ENCODE results near the gene NFU1. TPM values are rescaled to one million over a fixed set of nuclear protein-coding genes. Genes with fewer than 3 reads are reported as not detected.

NFU1 gene
- total RNA-seq, 4 donors from 2014 or later = 36.5 to 84.8 (median 47.3) TPM

DNA sequence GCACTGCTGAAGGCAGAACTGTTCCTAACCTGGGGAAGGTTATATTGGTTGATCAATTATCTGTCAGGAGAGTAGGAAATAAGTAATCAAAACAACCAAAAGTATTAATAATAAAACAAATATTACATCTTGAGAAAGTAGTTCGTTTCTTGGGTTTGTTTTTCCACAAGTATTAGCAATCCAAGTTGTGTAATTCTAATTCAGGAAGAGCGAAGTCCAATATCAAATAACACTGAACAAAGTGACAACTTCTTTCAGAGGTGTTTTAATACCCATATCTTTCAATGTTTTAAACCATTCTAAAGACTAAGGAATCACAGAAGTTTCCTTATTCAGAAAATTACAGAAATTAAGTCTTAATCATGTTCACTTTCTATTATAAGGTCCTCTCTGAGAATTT lies 34.6 kb upstream of the NFU1 start:
- DNase-seq (ENCODE audit: low spot score) (no peak), ATAC-seq (ENCODE audit: low FRiP score) (no peak)
- TF ChIP-seq, protein P1, sequence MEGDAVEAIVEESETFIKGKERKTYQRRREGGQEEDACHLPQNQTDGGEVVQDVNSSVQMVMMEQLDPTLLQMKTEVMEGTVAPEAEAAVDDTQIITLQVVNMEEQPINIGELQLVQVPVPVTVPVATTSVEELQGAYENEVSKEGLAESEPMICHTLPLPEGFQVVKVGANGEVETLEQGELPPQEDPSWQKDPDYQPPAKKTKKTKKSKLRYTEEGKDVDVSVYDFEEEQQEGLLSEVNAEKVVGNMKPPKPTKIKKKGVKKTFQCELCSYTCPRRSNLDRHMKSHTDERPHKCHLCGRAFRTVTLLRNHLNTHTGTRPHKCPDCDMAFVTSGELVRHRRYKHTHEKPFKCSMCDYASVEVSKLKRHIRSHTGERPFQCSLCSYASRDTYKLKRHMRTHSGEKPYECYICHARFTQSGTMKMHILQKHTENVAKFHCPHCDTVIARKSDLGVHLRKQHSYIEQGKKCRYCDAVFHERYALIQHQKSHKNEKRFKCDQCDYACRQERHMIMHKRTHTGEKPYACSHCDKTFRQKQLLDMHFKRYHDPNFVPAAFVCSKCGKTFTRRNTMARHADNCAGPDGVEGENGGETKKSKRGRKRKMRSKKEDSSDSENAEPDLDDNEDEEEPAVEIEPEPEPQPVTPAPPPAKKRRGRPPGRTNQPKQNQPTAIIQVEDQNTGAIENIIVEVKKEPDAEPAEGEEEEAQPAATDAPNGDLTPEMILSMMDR (IDR thresholded peaks at IDR 0.05) = no peak

DNA sequence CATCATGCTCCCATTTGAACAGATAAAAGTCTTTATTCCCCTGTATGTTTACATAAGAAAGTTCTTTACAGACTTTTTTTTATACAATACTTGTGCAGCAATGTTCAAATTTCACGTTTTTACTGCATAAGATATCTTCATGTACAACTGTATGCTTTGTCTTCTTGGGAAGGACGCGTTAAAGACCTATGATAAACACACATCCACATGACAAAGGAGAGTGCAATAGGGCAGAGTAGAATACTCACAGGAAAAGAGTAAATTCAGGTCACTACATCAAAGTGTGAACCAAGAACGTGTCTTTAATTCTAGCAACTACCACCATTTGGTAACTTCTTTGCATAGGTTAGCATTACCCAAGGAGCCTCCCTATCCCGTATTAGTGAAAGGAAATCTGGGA lies 33.7 kb upstream of the NFU1 start:
- ATAC-seq (ENCODE audit: low FRiP score) = no peak
- no peak for DNase-seq (ENCODE audit: low spot score)

GRCh38 chr2:69469784-69470183 lies 32.5 kb upstream of the NFU1 start:
- TF ChIP-seq, protein P1 (IDR thresholded peaks at IDR 0.05) = no peak
- ATAC-seq (ENCODE audit: low FRiP score) = peak; percentile 82
- DNase-seq (ENCODE audit: low spot score) = no peak

More for the DNA sequence above, 33.7 kb upstream of the NFU1 start:
- TF ChIP-seq, protein P1 (IDR thresholded peaks at IDR 0.05) = no peak

GRCh38 chr2:69469375-69469774 lies 32.1 kb upstream of the NFU1 start:
- no peak for ATAC-seq (ENCODE audit: low FRiP score)
- no peak for DNase-seq (ENCODE audit: low spot score)
- TF ChIP-seq, protein P1 (IDR thresholded peaks at IDR 0.05) = no peak

DNA sequence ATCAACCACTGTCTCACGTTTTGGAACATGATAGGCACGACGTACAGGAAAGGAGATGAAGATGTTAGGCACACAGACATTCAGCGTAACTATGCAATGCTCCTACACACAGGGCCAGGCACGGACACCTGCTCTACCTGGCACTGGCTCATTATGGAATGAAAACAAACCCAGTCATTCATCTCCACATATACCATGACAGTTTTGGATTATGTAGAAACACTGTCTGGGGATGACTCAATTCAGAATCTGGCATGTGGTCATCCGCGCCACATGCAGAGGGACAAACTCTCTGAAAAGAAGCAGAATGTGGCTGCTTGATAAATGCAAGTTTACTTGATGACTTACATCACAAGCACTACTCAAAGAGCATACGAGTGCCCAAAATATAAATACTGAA lies 29.5 kb upstream of the NFU1 start:
- TF ChIP-seq, protein P1 (IDR thresholded peaks at IDR 0.05) = no peak
- ATAC-seq (ENCODE audit: low FRiP score) = no peak
- no peak for DNase-seq (ENCODE audit: low spot score)

- no peak for ATAC-seq (ENCODE audit: low FRiP score)
- DNase-seq (ENCODE audit: low spot score) = no peak
Measured at GRCh38 chr2:69465513-69466456, 28.6 kb upstream of the NFU1 start.

More at GRCh38 chr2:69465513-69466456, 28.6 kb upstream of the NFU1 start:
- TF ChIP-seq, protein P1 (IDR thresholded peaks at IDR 0.05) = no peak
